ENCODE results near the gene SLC39A13. TPM values are rescaled to one million over a fixed set of nuclear protein-coding genes. Genes with fewer than 3 reads are reported as not detected.
A peak's percentile ranks its signal among the peaks of the same experiment; 100 is the strongest.

The SLC39A13 gene
- total RNA-seq, 1 donor, result 13.4 TPM

DNA sequence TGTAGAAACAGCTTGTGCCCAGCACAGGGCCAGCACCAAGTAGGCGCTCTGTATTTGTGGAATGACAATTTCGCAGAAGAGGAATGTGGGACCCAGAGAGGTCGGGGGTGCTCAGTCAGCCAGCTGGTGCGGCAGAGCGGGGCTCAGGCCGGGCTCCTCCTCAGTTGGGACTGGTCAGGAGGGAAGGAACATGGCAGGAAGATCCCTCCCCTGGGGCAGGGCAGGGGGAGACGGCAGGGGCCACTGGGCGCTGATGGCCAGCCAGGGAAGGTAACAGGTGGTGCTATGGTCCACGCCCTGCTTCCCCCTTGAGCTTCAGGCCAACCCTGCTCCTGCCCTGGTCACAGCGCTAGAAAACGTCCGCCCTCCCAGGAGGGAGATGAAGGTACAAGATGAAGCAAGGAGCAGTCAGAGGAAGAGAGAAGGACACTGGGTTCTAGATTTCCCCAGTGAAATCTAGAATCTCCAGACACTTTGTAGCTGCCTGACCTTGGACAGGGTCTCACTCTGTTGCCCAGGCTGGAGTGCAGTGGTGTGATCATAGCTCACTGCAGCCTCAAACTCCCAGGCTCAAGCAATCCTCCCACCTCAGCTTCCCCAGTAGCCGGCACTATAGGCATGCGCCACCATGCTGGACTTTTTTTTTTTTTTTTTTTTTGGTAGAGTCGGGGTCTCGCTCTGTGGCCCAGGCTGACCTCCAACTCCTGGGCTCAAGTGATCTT lies 16.5 kb upstream of the SLC39A13 start:
- no peaks in the 10 kb centered on the region for H3K9me3 ChIP-seq (ENCODE audit: low read depth, low read length)
- no peak overlapping the region for H3K4me3 ChIP-seq (ENCODE audit: low read length)
- no peaks in the 10 kb centered on the region for H3K27me3 ChIP-seq (ENCODE audit: insufficient read depth, low read length)
- peaks cover 95% of the 10 kb centered on the region for H3K4me1 ChIP-seq (ENCODE audit: insufficient read depth, low read length)

DNA sequence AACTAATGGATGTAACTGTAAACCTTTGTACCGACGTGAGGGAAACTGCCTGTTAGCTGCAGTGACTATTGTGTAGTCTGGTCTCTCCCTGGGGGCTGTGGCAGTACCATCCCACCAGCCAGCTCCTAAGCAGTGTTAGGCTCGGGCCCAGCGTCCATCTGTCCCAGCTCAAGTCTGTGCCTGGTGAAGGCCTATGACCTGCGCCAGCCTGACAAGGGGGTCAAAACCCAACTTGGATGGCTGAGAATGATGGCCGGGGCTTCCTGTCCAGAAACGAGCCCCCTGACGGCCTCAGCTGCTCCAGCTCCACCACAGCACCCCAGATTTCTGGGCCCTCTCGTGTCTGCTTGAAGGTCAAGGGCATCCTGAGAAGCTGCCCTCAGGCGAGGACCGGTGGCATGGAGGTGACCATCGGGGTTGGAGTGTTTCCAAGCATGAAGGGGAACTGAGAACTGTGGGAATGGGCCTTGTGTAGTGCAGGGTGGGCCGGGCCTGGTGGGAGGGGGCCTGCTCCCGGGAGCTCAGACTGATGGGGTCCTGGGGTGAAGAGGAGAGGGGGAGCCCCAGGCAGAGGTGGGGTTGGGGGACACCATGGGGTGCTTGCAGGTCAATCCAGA lies 15.7 kb upstream of the SLC39A13 start:
- H3K9me3 ChIP-seq (ENCODE audit: low read depth, low read length), result no peaks in the 10 kb centered on the region
- H3K4me3 ChIP-seq (ENCODE audit: low read length), result no peak overlapping the region

DNA sequence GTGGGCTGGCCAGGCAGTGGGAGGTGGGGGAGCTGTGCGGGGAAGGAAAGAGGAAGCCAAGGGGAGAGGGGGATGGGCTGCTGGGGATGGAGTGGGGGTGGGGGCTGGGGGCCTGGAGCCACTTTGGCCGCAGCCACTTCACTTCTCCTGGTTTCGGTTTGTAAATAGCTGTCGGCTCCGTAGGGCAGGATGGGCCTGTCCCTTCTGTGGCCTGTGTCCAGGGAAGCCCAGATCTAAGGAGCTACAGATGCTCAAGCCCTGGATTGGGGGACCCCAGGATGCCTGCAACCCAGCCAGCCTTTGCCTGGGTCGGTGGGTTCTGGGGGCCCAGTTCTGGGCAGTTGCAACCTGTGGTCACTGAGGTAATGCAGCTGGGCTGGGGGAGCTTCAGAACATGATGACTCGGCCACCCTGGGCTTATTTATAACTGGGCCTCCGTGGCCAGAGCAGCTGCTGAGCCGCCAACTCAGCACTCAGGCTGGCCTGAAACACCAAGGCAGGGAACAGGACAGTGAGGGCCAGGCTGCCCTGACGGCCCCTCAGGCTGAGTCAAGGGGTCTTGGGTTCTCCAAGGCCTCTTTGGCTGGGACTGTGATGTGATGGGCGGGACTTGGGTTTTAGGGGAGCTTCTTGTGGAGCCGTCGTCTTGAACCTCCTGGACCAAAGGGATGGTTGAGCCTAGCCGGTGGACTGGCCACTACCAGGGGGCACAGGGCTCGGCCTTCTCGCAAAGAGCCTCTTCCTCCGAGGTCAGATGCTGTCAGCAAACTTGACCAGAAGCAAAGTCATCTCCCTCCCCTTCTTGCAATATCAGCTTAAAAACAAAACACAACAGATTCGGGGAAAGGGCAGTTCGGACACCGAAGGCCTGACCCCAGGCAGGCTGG lies 15.0 kb upstream of the SLC39A13 start:
- Histone ChIP-seq H3K9me3 (ENCODE audit: low read depth, low read length) (no peaks in the 10 kb centered on the region), H3K4me3 (ENCODE audit: low read length) (peak overlapping the region; percentile 41), H3K4me1 (ENCODE audit: insufficient read depth, low read length) (peaks cover 84% of the 10 kb centered on the region)

More for the DNA sequence above, 15.7 kb upstream of the SLC39A13 start:
- peaks cover 87% of the 10 kb centered on the region for H3K4me1 ChIP-seq (ENCODE audit: insufficient read depth, low read length)
- no peaks in the 10 kb centered on the region for H3K27me3 ChIP-seq (ENCODE audit: insufficient read depth, low read length)

DNA sequence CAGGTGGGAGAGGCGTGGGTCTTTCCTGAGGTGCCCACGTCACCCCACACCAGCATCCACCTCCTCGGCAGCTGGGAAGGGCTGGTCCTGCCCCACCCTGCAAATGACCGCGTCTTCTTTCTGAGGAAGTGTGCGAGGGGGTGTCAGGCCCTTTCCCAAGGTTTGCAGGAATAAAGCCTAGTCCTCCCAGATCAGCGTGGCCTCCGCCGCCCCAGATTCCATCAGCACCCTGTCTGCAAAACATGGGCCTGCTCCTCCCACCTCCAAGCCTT lies 14.4 kb upstream of the SLC39A13 start:
- no peaks in the 10 kb centered on the region for H3K27me3 ChIP-seq (ENCODE audit: insufficient read depth, low read length)
- no peaks in the 10 kb centered on the region for H3K9me3 ChIP-seq (ENCODE audit: low read depth, low read length)
- peaks cover 84% of the 10 kb centered on the region for H3K4me1 ChIP-seq (ENCODE audit: insufficient read depth, low read length)
- peak overlapping the region; percentile 41 for H3K4me3 ChIP-seq (ENCODE audit: low read length)

More for the DNA sequence above, 15.0 kb upstream of the SLC39A13 start:
- no peaks in the 10 kb centered on the region for H3K27me3 ChIP-seq (ENCODE audit: insufficient read depth, low read length)

DNA sequence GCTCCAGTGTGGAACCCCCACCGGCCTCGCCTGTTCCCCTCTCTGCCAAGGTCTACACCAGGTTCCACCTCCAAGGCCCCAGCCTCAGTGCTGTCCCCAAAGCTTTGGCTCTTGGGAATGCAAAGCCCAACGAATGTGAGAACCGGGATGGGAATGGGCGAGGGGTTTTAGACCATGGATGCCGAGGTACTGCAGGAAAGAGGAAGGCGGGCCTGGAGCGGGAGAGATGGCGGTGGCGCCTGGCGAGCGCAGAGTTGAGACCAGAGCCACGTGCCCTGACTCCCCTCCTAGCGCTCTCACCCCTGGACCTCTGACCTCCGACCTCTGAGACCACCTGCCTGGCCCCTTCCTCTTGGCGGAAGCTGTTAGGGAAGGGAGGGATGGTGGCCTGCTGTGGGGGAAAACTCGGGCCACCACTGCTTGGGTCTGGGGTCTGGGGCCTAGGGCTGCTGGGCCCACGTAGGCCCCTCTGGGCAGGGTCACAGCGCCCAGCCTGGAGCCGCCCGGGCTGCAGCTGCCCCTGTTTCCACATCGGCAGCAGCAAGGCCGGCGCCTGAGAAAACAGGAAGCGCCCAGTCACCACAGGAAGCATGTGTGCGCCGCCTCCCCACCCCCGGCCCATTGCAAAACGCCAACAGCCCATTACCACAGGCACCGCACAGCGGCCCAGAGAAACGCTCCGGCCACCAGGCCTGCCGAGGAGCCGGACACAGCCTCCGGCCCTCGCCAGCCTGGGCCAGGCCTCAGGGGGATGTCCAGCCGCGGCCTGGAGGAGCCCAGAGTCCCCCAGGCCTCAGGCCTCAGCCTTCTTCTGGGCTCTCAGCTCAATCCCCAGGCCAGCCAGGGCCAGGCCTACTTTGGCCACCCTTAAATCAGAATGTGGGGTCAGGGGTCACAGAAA lies 13.8 kb upstream of the SLC39A13 start:
- Histone ChIP-seq H3K27me3 (ENCODE audit: insufficient read depth, low read length) (no peaks in the 10 kb centered on the region), H3K9me3 (ENCODE audit: low read depth, low read length) (no peaks in the 10 kb centered on the region), H3K4me3 (ENCODE audit: low read length) (peak overlapping the region; percentile 41), H3K4me1 (ENCODE audit: insufficient read depth, low read length) (peaks cover 84% of the 10 kb centered on the region)

DNA sequence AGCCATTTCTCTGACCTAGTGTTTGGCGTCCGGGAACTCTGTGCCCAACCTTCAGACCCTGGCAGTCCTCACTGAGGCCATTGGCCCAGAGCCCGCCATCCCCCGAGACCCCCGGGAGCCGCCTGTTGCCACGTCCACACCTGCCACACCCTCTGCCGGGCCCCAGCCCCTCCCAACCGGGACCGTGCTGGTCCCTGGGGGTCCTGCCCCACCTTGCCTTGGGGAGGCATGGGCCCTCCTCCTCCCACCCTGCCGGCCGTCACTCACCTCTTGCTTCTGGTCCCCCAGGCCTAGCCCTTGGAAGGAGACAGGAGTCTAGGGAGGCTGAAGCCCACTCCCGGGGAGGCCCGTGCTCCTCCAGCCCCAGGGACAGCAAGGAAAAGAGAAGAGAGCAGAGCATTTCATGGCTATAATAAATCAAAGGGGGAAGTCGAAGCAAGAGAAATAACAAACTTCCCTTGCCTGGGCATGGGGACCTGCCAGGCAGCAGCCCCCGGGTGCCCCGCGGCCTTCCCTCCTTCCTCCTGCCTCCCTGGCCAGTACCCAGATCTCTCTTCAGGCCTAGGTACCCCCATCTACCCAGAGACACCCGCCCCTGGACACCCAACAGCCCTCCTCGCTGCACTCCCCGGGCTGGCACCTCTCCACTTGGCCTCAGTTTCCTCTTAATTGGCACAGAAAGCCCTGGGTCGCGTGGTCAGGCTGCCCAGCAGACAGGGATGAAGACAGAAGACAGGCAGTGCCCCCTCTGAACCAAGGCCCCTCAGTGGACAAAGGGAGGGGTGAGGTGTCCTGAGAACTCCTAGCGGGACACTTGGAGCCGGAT lies 13.0 kb upstream of the SLC39A13 start:
- no peaks in the 10 kb centered on the region for H3K9me3 ChIP-seq (ENCODE audit: low read depth, low read length)
- H3K27me3 ChIP-seq (ENCODE audit: insufficient read depth, low read length), result no peaks in the 10 kb centered on the region
- peak overlapping the region; percentile 41 for H3K4me3 ChIP-seq (ENCODE audit: low read length)
- peaks cover 82% of the 10 kb centered on the region for H3K4me1 ChIP-seq (ENCODE audit: insufficient read depth, low read length)

DNA sequence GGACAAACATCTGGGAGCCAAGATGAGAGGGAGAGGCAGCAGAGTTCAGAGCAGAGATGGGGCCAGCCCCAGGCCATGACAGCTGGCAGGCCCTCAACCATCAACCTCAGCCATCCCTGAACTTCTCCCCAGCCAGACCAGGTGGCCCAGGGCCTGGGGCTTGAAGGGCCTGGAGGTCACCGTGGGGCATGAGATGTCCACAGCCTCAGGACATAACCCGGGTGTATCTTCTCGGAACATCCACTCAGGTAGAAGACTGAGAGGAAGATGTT lies 12.4 kb upstream of the SLC39A13 start:
- Histone ChIP-seq H3K4me3 (ENCODE audit: low read length) (no peak overlapping the region), H3K27me3 (ENCODE audit: insufficient read depth, low read length) (no peaks in the 10 kb centered on the region), H3K4me1 (ENCODE audit: insufficient read depth, low read length) (peaks cover 82% of the 10 kb centered on the region), H3K9me3 (ENCODE audit: low read depth, low read length) (no peaks in the 10 kb centered on the region)

DNA sequence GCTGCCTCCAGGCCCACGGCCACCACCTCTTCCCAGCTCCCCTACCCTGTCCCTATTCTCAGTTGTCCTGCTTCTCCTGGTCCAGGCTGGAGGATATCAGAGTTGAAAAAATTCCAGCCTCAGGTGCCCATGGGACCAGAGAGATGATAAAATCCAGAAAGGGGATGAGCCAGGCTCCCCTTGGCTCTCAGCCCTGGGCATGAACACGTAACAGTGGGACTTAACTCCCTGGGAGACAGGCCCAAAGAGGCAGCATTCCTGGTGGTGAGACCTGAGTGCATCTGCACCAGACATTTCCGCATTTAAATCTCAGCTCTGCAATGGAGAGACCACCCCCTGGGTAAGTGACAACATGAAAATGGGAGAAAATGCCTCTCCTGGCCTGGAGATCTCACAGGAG lies 10.4 kb upstream of the SLC39A13 start:
- no peaks in the 10 kb centered on the region for H3K27me3 ChIP-seq (ENCODE audit: insufficient read depth, low read length)
- no peaks in the 10 kb centered on the region for H3K9me3 ChIP-seq (ENCODE audit: low read depth, low read length)
- no peak overlapping the region for H3K4me3 ChIP-seq (ENCODE audit: low read length)
- peaks cover 75% of the 10 kb centered on the region for H3K4me1 ChIP-seq (ENCODE audit: insufficient read depth, low read length)

DNA sequence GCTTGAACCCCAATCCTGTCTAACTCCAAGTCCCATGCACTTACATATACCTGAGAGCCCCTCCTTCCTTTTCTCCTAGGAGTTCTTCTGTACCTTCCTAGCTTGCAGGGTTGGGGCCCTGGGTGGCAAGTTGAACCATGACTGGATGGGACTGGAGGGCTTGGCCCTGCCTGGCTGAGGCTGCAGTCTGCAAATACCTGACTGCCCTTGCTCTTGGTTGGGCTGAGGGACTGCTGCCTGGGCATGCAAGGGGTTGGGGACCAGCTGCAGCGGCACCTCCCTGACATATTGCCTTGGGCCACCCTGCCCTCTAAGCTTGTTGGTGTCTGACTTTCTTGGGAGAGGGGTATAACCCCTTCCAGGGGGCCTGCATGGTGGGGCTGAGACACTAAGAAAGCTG lies 9.8 kb upstream of the SLC39A13 start:
- H3K9me3 ChIP-seq (ENCODE audit: low read depth, low read length), result no peaks in the 10 kb centered on the region
- H3K4me3 ChIP-seq (ENCODE audit: low read length), result no peak overlapping the region
- peaks cover 76% of the 10 kb centered on the region for H3K4me1 ChIP-seq (ENCODE audit: insufficient read depth, low read length)
- H3K27me3 ChIP-seq (ENCODE audit: insufficient read depth, low read length), result no peaks in the 10 kb centered on the region

DNA sequence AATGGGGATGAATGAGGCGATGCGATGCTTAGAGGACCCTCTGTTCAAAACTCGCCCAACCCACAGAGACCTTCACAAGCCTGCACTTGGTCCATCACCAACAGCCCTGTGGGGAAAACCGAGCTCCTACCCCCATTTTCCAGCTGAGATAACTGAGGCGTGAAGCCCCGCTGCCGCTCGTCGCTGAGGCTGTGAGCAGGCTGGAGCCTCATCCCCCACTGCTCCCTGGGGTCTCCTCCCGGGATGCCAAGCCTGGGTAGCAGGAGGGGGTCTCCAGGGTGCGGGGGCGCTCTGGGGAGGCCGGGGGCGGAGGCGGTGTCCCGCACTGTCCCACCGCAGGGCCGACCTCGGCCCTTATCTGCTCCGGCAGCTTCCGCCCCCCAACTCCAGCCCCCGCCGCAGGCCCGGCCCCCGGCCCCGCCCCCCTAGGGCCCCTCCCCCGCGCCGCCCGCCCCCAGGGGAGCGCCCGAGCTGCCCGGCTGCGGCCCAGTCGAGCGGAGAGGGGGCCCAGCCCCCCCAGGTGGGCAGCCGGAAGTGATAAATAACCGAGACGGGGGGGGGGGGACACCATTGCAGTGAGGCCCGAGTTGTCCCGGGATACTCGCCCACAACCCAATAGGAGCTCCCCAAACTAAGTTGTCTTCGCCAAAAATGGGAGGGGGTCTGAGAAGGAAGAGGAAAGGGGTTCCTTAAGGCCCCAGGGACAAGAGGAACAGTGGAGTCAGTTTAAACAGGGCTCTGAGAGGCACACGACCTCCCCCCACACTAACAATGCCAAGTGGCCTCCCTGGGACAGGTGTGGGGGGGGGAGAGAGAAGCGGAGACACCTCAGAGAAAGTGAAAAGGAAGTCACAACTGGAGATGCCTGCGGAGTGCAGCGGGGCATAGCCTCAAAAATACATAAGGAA lies 8.3 kb upstream of the SLC39A13 start:
- H3K4me1 ChIP-seq (ENCODE audit: insufficient read depth, low read length), result peaks cover 62% of the 10 kb centered on the region
- H3K4me3 ChIP-seq (ENCODE audit: low read length), result peak overlapping the region; percentile 43
- no peaks in the 10 kb centered on the region for H3K27me3 ChIP-seq (ENCODE audit: insufficient read depth, low read length)
- H3K9me3 ChIP-seq (ENCODE audit: low read depth, low read length), result no peaks in the 10 kb centered on the region

DNA sequence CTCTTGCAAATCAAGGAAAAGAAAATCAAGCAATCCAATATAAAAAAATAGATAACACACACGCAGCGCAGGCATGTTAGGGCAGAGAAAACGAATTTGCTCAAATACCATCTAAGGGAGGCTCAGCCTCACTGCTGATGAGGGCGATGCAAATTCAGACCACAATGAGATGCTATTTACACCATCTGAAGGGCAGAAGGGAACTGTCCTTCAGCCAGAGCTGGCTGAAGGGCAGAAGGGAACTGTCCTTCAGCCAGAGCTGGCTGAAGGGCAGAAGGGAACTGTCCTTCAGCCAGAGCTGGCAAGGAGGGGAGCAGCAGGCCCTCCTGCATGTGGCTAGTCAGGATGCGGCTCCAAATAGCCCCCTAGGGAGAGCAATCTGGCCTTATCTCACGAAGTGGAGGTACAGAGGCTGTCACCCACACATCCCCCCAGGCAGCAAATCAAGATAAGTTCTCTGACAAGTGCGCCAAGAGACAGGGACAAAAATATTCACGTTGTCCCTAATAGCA lies 7.6 kb upstream of the SLC39A13 start:
- H3K4me1 ChIP-seq (ENCODE audit: insufficient read depth, low read length), result peaks cover 55% of the 10 kb centered on the region
- H3K9me3 ChIP-seq (ENCODE audit: low read depth, low read length), result no peaks in the 10 kb centered on the region
- H3K4me3 ChIP-seq (ENCODE audit: low read length), result peak overlapping the region; percentile 28
- H3K27me3 ChIP-seq (ENCODE audit: insufficient read depth, low read length), result no peaks in the 10 kb centered on the region

DNA sequence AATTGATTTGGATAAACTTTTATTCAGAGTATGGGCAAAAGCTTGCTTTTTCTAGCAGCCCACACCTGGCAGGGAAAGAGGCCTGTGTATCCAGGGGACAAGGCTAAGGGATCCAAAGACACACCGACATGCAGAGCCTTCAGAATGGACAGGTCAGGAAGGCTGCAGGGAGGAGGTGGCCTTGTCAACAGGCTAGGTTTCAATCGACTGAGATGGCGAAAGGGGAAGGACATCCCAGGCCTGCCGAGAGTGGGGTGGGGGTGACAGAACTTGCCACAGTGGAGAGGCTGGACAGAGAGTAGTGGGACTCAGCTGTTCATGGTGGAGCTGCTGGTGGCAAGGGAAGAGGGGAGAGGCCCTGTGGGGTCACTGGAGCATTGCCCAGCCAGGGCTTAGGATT lies 5.3 kb upstream of the SLC39A13 start:
- Histone ChIP-seq H3K9me3 (ENCODE audit: low read depth, low read length) (no peaks in the 10 kb centered on the region), H3K27me3 (ENCODE audit: insufficient read depth, low read length) (no peaks in the 10 kb centered on the region), H3K4me1 (ENCODE audit: insufficient read depth, low read length) (peaks cover 66% of the 10 kb centered on the region), H3K4me3 (ENCODE audit: low read length) (no peak overlapping the region)

DNA sequence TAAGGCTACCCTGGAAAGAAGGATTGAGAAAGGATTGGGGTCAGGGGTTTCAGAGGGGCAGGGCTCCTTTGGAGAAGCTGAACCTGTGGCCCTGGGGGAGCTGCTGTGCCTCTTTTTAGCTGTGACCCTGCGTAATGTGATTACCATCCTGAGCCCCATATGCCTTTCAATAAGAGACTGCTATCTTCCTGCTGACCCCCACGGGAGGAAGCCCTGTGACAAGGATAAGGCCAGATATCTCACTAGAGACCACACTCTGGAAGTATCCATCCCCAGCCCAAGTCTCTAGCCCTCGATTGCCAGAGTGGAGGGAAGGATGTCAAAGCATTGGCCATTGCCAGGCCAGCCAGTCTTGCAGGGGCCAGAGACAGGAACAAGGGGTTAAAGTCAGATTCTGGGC lies 4.8 kb upstream of the SLC39A13 start:
- H3K4me3 ChIP-seq (ENCODE audit: low read length), result no peak overlapping the region
- H3K27me3 ChIP-seq (ENCODE audit: insufficient read depth, low read length), result no peaks in the 10 kb centered on the region
- peaks cover 63% of the 10 kb centered on the region for H3K4me1 ChIP-seq (ENCODE audit: insufficient read depth, low read length)
- H3K9me3 ChIP-seq (ENCODE audit: low read depth, low read length), result no peaks in the 10 kb centered on the region

Data from mononuclear cell (primary cell).